Stimulated activated memory B cell treated with anti-CD40 and anti-IgM and Interleukin-4, amounts not matched to agents 10 μg/mL and 1 μg/mL and 100 μg/mL, for 72 hours (primary cell): ENCODE results near the gene EZH2.

Source experiments
- ATAC-seq: fragments of 150-1000 bp; cut with Tn5 transposase; 2 replicates; pipeline ENCODE4 v1.10.0; 2021
- H3K27ac Mint-ChIP-seq: one replicate; pipeline ENCODE4 v1.8.0; 2022; ENCODE audit warnings: mild to moderate bottlenecking, mixed read lengths
- H3K27me3 Mint-ChIP-seq: one replicate; pipeline ENCODE4 v1.8.0; 2022; ENCODE audit warnings: mixed read lengths
- H3K36me3 Mint-ChIP-seq: one replicate; pipeline ENCODE4 v1.8.0; 2022; ENCODE audit warnings: mixed read lengths
- H3K4me1 Mint-ChIP-seq: one replicate; pipeline ENCODE4 v1.8.0; 2022; ENCODE audit warnings: mixed read lengths
- H3K4me3 Mint-ChIP-seq: one replicate; pipeline ENCODE4 v1.8.0; 2022; ENCODE audit warnings: mild to moderate bottlenecking, moderate library complexity, mixed read lengths
- H3K9me3 Mint-ChIP-seq: one replicate; pipeline ENCODE4 v1.8.0; 2022; ENCODE audit warnings: mixed read lengths

The EZH2 gene

GRCh38 chr7:148882841-148883265 is 1.2 kb downstream of the EZH2 start:
- ATAC-seq, result no peak
- Mint-ChIP-seq H3K4me1 (peaks cover 14% of the 10 kb centered on the region), H3K9me3 (no peaks in the 10 kb centered on the region), H3K27me3 (no peaks in the 10 kb centered on the region), H3K4me3 (peak overlapping the region; percentile 89), H3K27ac (peak overlapping the region; percentile 83), H3K36me3 (peaks cover 5% of the 10 kb centered on the region)

GRCh38 chr7:148882192-148882591 is 1.9 kb downstream of the EZH2 start:
- Mint-ChIP-seq H3K4me3 (peak overlapping the region; percentile 41), H3K27ac (no peak overlapping the region)

GRCh38 chr7:148878317-148878716 is 5.8 kb downstream of the EZH2 start:
- H3K4me3 Mint-ChIP-seq, result no peak overlapping the region

More at GRCh38 chr7:148882192-148882591, 1.9 kb downstream of the EZH2 start:
- Mint-ChIP-seq H3K27me3 (no peaks in the 10 kb centered on the region), H3K9me3 (no peaks in the 10 kb centered on the region), H3K4me1 (peaks cover 14% of the 10 kb centered on the region), H3K36me3 (peaks cover 5% of the 10 kb centered on the region)
- no peak for ATAC-seq

GRCh38 chr7:148877517-148877916 is 6.6 kb downstream of the EZH2 start:
- Mint-ChIP-seq H3K9me3 (no peaks in the 10 kb centered on the region), H3K4me1 (peaks cover 12% of the 10 kb centered on the region), H3K36me3 (no peaks in the 10 kb centered on the region)

More at GRCh38 chr7:148878317-148878716, 5.8 kb downstream of the EZH2 start:
- H3K27ac Mint-ChIP-seq, result no peak overlapping the region
- H3K4me1 Mint-ChIP-seq, result peaks cover 11% of the 10 kb centered on the region
- ATAC-seq, result no peak
- no peaks in the 10 kb centered on the region for H3K36me3 Mint-ChIP-seq
- no peaks in the 10 kb centered on the region for H3K9me3 Mint-ChIP-seq
- no peaks in the 10 kb centered on the region for H3K27me3 Mint-ChIP-seq

GRCh38 chr7:148872188-148872587 is 11.9 kb downstream of the EZH2 start:
- no peak for ATAC-seq
- Mint-ChIP-seq H3K9me3 (peaks cover 8% of the 10 kb centered on the region), H3K27me3 (no peaks in the 10 kb centered on the region), H3K4me3 (no peak overlapping the region), H3K36me3 (peaks cover 13% of the 10 kb centered on the region), H3K27ac (no peak overlapping the region), H3K4me1 (peaks cover 22% of the 10 kb centered on the region)

More at GRCh38 chr7:148877517-148877916, 6.6 kb downstream of the EZH2 start:
- Mint-ChIP-seq H3K27ac (no peak overlapping the region), H3K4me3 (no peak overlapping the region), H3K27me3 (no peaks in the 10 kb centered on the region)
- ATAC-seq, result no peak

GRCh38 chr7:148871551-148871950 is 12.5 kb downstream of the EZH2 start:
- ATAC-seq, result no peak
- Mint-ChIP-seq H3K4me1 (peaks cover 22% of the 10 kb centered on the region), H3K36me3 (peaks cover 13% of the 10 kb centered on the region), H3K27me3 (no peaks in the 10 kb centered on the region), H3K9me3 (peaks cover 8% of the 10 kb centered on the region), H3K4me3 (no peak overlapping the region), H3K27ac (no peak overlapping the region)

- Mint-ChIP-seq H3K27me3 (no peaks in the 10 kb centered on the region), H3K27ac (no peak overlapping the region), H3K4me1 (peaks cover 22% of the 10 kb centered on the region), H3K36me3 (peaks cover 13% of the 10 kb centered on the region), H3K4me3 (no peak overlapping the region), H3K9me3 (peaks cover 8% of the 10 kb centered on the region)
- ATAC-seq, result no peak
These were observed 13.1 kb downstream of the EZH2 start for GRCh38 chr7:148871030-148871429.

GRCh38 chr7:148868378-148868674 is 15.8 kb downstream of the EZH2 start:
- H3K36me3 Mint-ChIP-seq, result peaks cover 13% of the 10 kb centered on the region
- ATAC-seq, result no peak
- H3K4me3 Mint-ChIP-seq, result no peak overlapping the region
- peaks cover 8% of the 10 kb centered on the region for H3K9me3 Mint-ChIP-seq
- H3K27me3 Mint-ChIP-seq, result no peaks in the 10 kb centered on the region
- peaks cover 16% of the 10 kb centered on the region for H3K4me1 Mint-ChIP-seq
- no peak overlapping the region for H3K27ac Mint-ChIP-seq

- peaks cover 13% of the 10 kb centered on the region for H3K36me3 Mint-ChIP-seq
- no peaks in the 10 kb centered on the region for H3K27me3 Mint-ChIP-seq
- no peak overlapping the region for H3K27ac Mint-ChIP-seq
- no peak for ATAC-seq
- H3K4me1 Mint-ChIP-seq, result peaks cover 11% of the 10 kb centered on the region
- no peak overlapping the region for H3K4me3 Mint-ChIP-seq
- H3K9me3 Mint-ChIP-seq, result peaks cover 8% of the 10 kb centered on the region
These were observed 16.3 kb downstream of the EZH2 start for GRCh38 chr7:148867596-148868377.

- no peak for ATAC-seq
- Mint-ChIP-seq H3K27me3 (no peaks in the 10 kb centered on the region), H3K9me3 (peaks cover 8% of the 10 kb centered on the region), H3K4me3 (no peak overlapping the region), H3K4me1 (peaks cover 10% of the 10 kb centered on the region), H3K36me3 (peaks cover 13% of the 10 kb centered on the region), H3K27ac (no peak overlapping the region)
These were observed 17.7 kb downstream of the EZH2 start for GRCh38 chr7:148866362-148866761.

- Mint-ChIP-seq H3K27ac (no peak overlapping the region), H3K36me3 (peaks cover 13% of the 10 kb centered on the region), H3K27me3 (no peaks in the 10 kb centered on the region), H3K4me3 (no peak overlapping the region), H3K9me3 (peaks cover 8% of the 10 kb centered on the region), H3K4me1 (peaks cover 10% of the 10 kb centered on the region)
- no peak for ATAC-seq
These were observed 18.8 kb downstream of the EZH2 start for GRCh38 chr7:148865283-148865682.

GRCh38 chr7:148863324-148863723 is 20.8 kb downstream of the EZH2 start:
- Mint-ChIP-seq H3K9me3 (peaks cover 7% of the 10 kb centered on the region), H3K27ac (no peak overlapping the region), H3K4me1 (peaks cover 9% of the 10 kb centered on the region), H3K27me3 (no peaks in the 10 kb centered on the region), H3K4me3 (no peak overlapping the region), H3K36me3 (peaks cover 11% of the 10 kb centered on the region)
- ATAC-seq, result no peak

- ATAC-seq, result no peak
- Mint-ChIP-seq H3K9me3 (no peaks in the 10 kb centered on the region), H3K4me3 (no peak overlapping the region), H3K27ac (no peak overlapping the region), H3K4me1 (peaks cover under 1% of the 10 kb centered on the region), H3K27me3 (no peaks in the 10 kb centered on the region), H3K36me3 (peaks cover 3% of the 10 kb centered on the region)
These were observed 21.6 kb downstream of the EZH2 start for GRCh38 chr7:148862481-148862880.

GRCh38 chr7:148858489-148858888 is 25.6 kb downstream of the EZH2 start:
- no peak overlapping the region for H3K27ac Mint-ChIP-seq
- ATAC-seq, result no peak
- H3K36me3 Mint-ChIP-seq, result no peaks in the 10 kb centered on the region
- H3K4me3 Mint-ChIP-seq, result no peak overlapping the region
- no peaks in the 10 kb centered on the region for H3K9me3 Mint-ChIP-seq
- H3K27me3 Mint-ChIP-seq, result no peaks in the 10 kb centered on the region
- H3K4me1 Mint-ChIP-seq, result peaks cover 16% of the 10 kb centered on the region

GRCh38 chr7:148856891-148857290 is 27.2 kb downstream of the EZH2 start:
- no peak overlapping the region for H3K27ac Mint-ChIP-seq
- no peaks in the 10 kb centered on the region for H3K27me3 Mint-ChIP-seq
- peaks cover 16% of the 10 kb centered on the region for H3K4me1 Mint-ChIP-seq
- ATAC-seq, result no peak
- no peaks in the 10 kb centered on the region for H3K36me3 Mint-ChIP-seq
- no peaks in the 10 kb centered on the region for H3K9me3 Mint-ChIP-seq
- no peak overlapping the region for H3K4me3 Mint-ChIP-seq

GRCh38 chr7:148856578-148856881 is 27.6 kb downstream of the EZH2 start:
- ATAC-seq, result no peak
- no peaks in the 10 kb centered on the region for H3K36me3 Mint-ChIP-seq
- H3K27ac Mint-ChIP-seq, result no peak overlapping the region
- peaks cover 16% of the 10 kb centered on the region for H3K4me1 Mint-ChIP-seq
- no peaks in the 10 kb centered on the region for H3K9me3 Mint-ChIP-seq
- peak overlapping the region; percentile 54 for H3K4me3 Mint-ChIP-seq
- no peaks in the 10 kb centered on the region for H3K27me3 Mint-ChIP-seq
